Neural progenitor cell (in vitro differentiated cells): Measurements from ENCODE around the gene LGALS9C.
"Not testable (repeated sequence)": the region's sequence is repeated elsewhere in the genome, so short reads cannot be mapped to it uniquely, and the experiment has no call there.

Experiments used
- EZH2 ChIP-seq: fragments of 200-600 bp; sonication (generic); IDR thresholded peaks from 2 replicates; pipeline ENCODE4 v1.6.1; 2017; ENCODE audit warnings: antibody characterized with exemption, mild to moderate bottlenecking, moderate library complexity
- TF ChIP-seq, protein P1 (sequence below): fragments of 200-600 bp; sonication (generic); IDR thresholded peaks from 2 replicates; pipeline ENCODE4 v1.5.1; 2017; ENCODE audit warnings: antibody characterized with exemption, mild to moderate bottlenecking

DNA sequence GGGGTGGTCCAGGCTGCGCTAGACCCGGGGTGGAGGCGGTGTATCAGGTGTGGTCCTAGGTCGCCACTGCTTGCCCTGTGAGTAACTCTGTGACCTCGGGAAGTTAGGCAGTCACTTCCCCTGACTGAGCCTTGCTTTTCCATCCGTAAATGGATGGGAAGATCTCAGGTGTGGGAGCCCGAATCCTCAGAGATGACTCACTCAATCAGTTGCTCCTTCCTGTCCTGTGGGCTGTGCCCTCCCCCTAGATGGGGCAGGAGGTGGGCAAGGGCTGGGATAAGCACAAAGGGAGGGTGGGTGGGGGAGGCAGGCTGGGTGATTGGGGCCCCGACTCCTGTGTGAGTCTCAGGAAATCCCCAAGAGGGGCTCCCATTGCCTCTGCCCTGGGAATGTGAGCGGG lies 44.4 kb upstream of the LGALS9C start:
- TF ChIP-seq, protein P1, sequence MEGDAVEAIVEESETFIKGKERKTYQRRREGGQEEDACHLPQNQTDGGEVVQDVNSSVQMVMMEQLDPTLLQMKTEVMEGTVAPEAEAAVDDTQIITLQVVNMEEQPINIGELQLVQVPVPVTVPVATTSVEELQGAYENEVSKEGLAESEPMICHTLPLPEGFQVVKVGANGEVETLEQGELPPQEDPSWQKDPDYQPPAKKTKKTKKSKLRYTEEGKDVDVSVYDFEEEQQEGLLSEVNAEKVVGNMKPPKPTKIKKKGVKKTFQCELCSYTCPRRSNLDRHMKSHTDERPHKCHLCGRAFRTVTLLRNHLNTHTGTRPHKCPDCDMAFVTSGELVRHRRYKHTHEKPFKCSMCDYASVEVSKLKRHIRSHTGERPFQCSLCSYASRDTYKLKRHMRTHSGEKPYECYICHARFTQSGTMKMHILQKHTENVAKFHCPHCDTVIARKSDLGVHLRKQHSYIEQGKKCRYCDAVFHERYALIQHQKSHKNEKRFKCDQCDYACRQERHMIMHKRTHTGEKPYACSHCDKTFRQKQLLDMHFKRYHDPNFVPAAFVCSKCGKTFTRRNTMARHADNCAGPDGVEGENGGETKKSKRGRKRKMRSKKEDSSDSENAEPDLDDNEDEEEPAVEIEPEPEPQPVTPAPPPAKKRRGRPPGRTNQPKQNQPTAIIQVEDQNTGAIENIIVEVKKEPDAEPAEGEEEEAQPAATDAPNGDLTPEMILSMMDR: not testable (repeated sequence)
- TF ChIP-seq EZH2: not testable (repeated sequence)
